Mucosa of rectum (tissue), 2 donors: ENCODE data around the gene SESN2.
A peak's percentile ranks its signal among the peaks of the same experiment; 100 is the strongest.
"Not testable (repeated sequence)": the region's sequence is repeated elsewhere in the genome, so short reads cannot be mapped to it uniquely, and the experiment has no call there.

Source experiments
- H3K27ac ChIP-seq, 2 donors: one replicate each; pipeline ENCODE4 v1.7.0; 2013; ENCODE audit warnings: inconsistent platforms in 2 of 2, low read depth in 2 of 2, low read length in 2 of 2
- H3K27me3 ChIP-seq, 2 donors: one replicate each; pipeline ENCODE4 v1.7.0; 2013; ENCODE audit warnings: low read length in 2 of 2; ENCODE audit not compliant: control insufficient read depth in 2 of 2, insufficient read depth in 2 of 2
- H3K36me3 ChIP-seq, 2 donors: one replicate each; pipeline ENCODE4 v1.7.0; 2013; ENCODE audit warnings: low read length in 2 of 2; ENCODE audit not compliant: control insufficient read depth in 2 of 2, insufficient read depth in 2 of 2
- H3K4me1 ChIP-seq, 2 donors: one replicate each; pipeline ENCODE4 v1.7.0; 2013; ENCODE audit warnings: low read length in 2 of 2, mild to moderate bottlenecking in 1 of 2; ENCODE audit not compliant: control insufficient read depth in 2 of 2, insufficient read depth in 2 of 2
- H3K4me3 ChIP-seq, 2 donors: one replicate each; pipeline ENCODE4 v1.7.0; 2013; ENCODE audit warnings: low read length in 2 of 2
- H3K9ac ChIP-seq, 2 donors: one replicate each; pipeline ENCODE4 v1.7.0; 2013; ENCODE audit warnings: low read length in 2 of 2, low read depth in 1 of 2, mild to moderate bottlenecking in 1 of 2
- H3K9me3 ChIP-seq, 2 donors: one replicate each; pipeline ENCODE4 v1.7.0; 2013; ENCODE audit warnings: low read length in 2 of 2; ENCODE audit not compliant: control insufficient read depth in 2 of 2
- donor health status: healthy.
- donor health status: Normal muscosa, but diverticular disease.

SESN2 gene

DNA sequence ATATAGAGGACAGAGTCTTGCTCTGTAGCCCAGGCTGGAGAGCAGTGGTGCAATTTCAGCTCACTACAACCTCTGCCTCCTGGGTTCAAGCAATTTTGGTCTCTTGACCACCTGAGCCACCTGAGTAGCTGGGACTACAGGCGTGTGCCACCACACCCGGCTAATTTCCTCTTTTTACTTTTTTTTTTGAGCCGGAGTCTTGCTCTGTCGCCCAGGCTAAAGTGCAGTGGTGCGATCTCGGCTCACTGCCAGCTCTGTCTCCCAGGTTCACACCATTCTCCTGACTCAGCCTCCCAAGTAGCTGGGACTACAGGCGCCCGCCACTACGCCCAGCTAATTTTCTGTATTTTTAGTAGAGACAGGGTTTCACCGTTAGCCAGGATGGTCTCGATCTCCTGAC, 68.1 kb downstream of the SESN2 start:
- not testable (repeated sequence) for H3K27me3 ChIP-seq, H3K9ac ChIP-seq, H3K4me3 ChIP-seq, H3K9me3 ChIP-seq
- peaks cover 21 to 41% of the 10 kb centered on the region in 2 donors for H3K4me1 ChIP-seq
- H3K36me3 ChIP-seq = peaks cover 4 to 16% of the 10 kb centered on the region in 2 donors
- H3K27ac ChIP-seq = peak overlapping the region; percentile 49 to 69

DNA sequence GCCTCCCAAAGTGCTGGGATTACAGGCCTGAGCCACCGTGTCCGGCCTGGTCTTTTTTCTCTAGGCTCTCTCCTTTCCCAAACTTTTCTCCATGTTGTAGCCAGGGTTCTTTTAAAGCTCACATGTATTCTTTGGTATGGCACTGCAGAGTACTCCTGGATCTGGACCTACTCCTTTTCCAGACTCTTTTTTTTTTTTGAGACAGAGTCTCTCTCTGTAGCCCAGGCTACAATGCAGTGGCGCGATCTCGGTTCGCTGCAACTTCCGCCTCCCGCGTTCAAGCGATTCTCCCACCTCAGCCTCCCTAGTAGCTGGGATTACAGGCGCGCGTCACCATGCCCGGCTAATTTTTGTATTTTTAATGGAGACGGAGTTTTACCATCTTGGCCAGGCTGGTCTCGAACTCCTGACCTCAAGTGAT, 68.9 kb downstream of the SESN2 start:
- H3K36me3 ChIP-seq = peaks cover 13 to 22% of the 10 kb centered on the region in 2 donors
- no peaks in the 10 kb centered on the region for H3K27me3 ChIP-seq
- H3K27ac ChIP-seq = peak overlapping the region; percentile 89 to 95
- peak overlapping the region in 1 of 2 donors; percentile 84 for H3K9ac ChIP-seq
- H3K4me1 ChIP-seq = peaks cover 18 to 36% of the 10 kb centered on the region in 2 donors
- no peaks in the 10 kb centered on the region for H3K9me3 ChIP-seq
- peak overlapping the region; percentile 77 to 95 for H3K4me3 ChIP-seq

DNA sequence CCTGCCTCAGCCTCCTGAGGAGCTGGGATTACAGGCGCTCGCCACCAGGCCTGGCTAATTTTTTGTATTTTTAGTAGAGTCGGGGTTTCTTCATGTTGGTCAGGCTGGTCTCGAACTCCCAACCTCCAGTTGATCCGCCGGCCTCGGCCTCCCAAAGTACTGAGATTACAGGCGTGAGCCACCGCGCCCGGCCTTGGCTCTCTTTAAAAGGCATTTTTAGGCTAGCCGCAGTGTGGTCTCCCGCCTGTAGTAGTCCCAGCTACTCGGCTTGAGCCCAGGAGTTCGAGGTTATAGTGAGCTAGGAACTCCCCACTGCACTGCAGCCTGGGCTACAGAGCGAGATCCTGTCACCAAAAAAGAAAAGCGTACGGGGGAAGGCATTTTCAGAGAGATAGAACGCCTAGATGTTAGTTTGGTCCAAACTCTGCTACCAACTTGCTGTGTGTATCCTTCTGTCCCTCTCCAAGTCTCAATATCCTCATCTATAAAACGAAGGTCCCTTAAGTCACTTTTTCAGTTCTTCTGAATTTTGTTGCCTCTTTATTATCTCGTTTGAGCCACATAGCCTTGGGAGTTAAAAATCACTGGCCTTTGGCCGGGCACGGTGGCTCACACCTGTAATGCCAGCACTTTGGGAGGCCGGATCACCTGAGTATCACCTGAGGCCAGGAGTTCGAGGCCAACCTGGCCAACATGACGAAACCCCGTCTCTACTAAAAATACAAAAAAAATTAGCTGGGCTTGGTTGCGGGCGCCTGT, 70.3 kb downstream of the SESN2 start:
- H3K9ac ChIP-seq = peak overlapping the region; percentile 84 to 97
- H3K4me1 ChIP-seq = peaks cover 16 to 24% of the 10 kb centered on the region in 2 donors
- peak overlapping the region; percentile 89 to 95 for H3K27ac ChIP-seq
- H3K27me3 ChIP-seq = no peaks in the 10 kb centered on the region
- peak overlapping the region; percentile 77 to 95 for H3K4me3 ChIP-seq
- peaks cover 17 to 30% of the 10 kb centered on the region in 2 donors for H3K36me3 ChIP-seq
- no peaks in the 10 kb centered on the region for H3K9me3 ChIP-seq
